ENCODE data around the gene INO80. TPM values are rescaled to one million over a fixed set of nuclear protein-coding genes. Genes with fewer than 3 reads are reported as not detected.

Gene INO80
- polyA plus RNA-seq, 1 experiment, result 5.2 TPM

- TF ChIP-seq CTCF (IDR thresholded peaks at IDR 0.05; ENCODE audit: insufficient read depth, low read depth, low read length), result no peak
- Histone ChIP-seq H3K4me3 (ENCODE audit: low read depth, low read length) (no peak overlapping the region), H3K36me3 (ENCODE audit: control insufficient read depth, insufficient read depth, low read length) (peaks cover 14% of the 10 kb centered on the region), H3K27me3 (ENCODE audit: control insufficient read depth, insufficient read depth, low read length) (no peaks in the 10 kb centered on the region)
- no peak for DNase-seq (ENCODE audit: low read depth)
- ChIA-PET CTCF (no interaction called here), POLR2A (no interaction called here)
These were observed 54.4 kb downstream of the INO80 start for GRCh38 chr15:41061667-41062066.

GRCh38 chr15:41060505-41060904, 55.6 kb downstream of the INO80 start:
- Histone ChIP-seq H3K4me3 (ENCODE audit: low read depth, low read length) (no peak overlapping the region), H3K27me3 (ENCODE audit: control insufficient read depth, insufficient read depth, low read length) (no peaks in the 10 kb centered on the region), H3K36me3 (ENCODE audit: control insufficient read depth, insufficient read depth, low read length) (peaks cover 14% of the 10 kb centered on the region)
- POLR2A ChIA-PET, result no interaction called here
- CTCF ChIA-PET, result interaction anchor here (0.6 kb wide), 1 partner anchor 62 kb away, joined by 3 read pairs; no protein-coding TSS in a partner anchor
- no peak for DNase-seq (ENCODE audit: low read depth)
- no peak for TF ChIP-seq CTCF (IDR thresholded peaks at IDR 0.05; ENCODE audit: insufficient read depth, low read depth, low read length)

GRCh38 chr15:41056810-41057209, 59.3 kb downstream of the INO80 start:
- peaks cover 9% of the 10 kb centered on the region for H3K36me3 ChIP-seq (ENCODE audit: control insufficient read depth, insufficient read depth, low read length)
- DNase-seq (ENCODE audit: low read depth), result no peak
- no peaks in the 10 kb centered on the region for H3K27me3 ChIP-seq (ENCODE audit: control insufficient read depth, insufficient read depth, low read length)
- POLR2A ChIA-PET, result no interaction called here
- CTCF ChIA-PET, result no interaction called here
- no peak overlapping the region for H3K4me3 ChIP-seq (ENCODE audit: low read depth, low read length)
- no peak for TF ChIP-seq CTCF (IDR thresholded peaks at IDR 0.05; ENCODE audit: insufficient read depth, low read depth, low read length)

GRCh38 chr15:41055706-41056105, 60.4 kb downstream of the INO80 start:
- DNase-seq (ENCODE audit: low read depth), result no peak
- H3K27me3 ChIP-seq (ENCODE audit: control insufficient read depth, insufficient read depth, low read length), result no peaks in the 10 kb centered on the region
- H3K4me3 ChIP-seq (ENCODE audit: low read depth, low read length), result no peak overlapping the region
- ChIA-PET POLR2A (no interaction called here), CTCF (no interaction called here)
- H3K36me3 ChIP-seq (ENCODE audit: control insufficient read depth, insufficient read depth, low read length), result peaks cover 9% of the 10 kb centered on the region
- TF ChIP-seq CTCF (IDR thresholded peaks at IDR 0.05; ENCODE audit: insufficient read depth, low read depth, low read length), result no peak

- CTCF ChIA-PET, result interaction anchor here (0.8 to 1.2 kb wide), 2 partner anchors 9 to 147 kb away, joined by 3 read pairs; no protein-coding TSS in a partner anchor
- H3K27me3 ChIP-seq (ENCODE audit: control insufficient read depth, insufficient read depth, low read length), result no peaks in the 10 kb centered on the region
- no peak for DNase-seq (ENCODE audit: low read depth)
- POLR2A ChIA-PET, result no interaction called here
- no peak overlapping the region for H3K4me3 ChIP-seq (ENCODE audit: low read depth, low read length)
- peaks cover 3% of the 10 kb centered on the region; the same call in 1 of the 2 replicates for H3K36me3 ChIP-seq (ENCODE audit: control insufficient read depth, insufficient read depth, low read length)
- no peak for TF ChIP-seq CTCF (IDR thresholded peaks at IDR 0.05; ENCODE audit: insufficient read depth, low read depth, low read length)
These were observed 64.9 kb downstream of the INO80 start for GRCh38 chr15:41051139-41051538.

Data from BJ (cell line).